Keratinocyte (primary cell): ENCODE results near the gene B3GLCT.

ENCODE experiments used
- CTCF ChIP-seq, 3 experiments: IDR thresholded peaks in 1 of 3; conservative IDR thresholded peaks in 1 of 3; optimal IDR thresholded peaks in 1 of 3; 2 replicates in 2 of 3; 3 replicates in 1 of 3; pipeline versions ENCODE3 to v1.5.1; 2011; ENCODE audit warnings: low read length in 3 of 3, mild to moderate bottlenecking in 3 of 3, moderate library complexity in 2 of 3, control low read depth in 1 of 3, inconsistent platforms in 1 of 3; ENCODE audit not compliant: insufficient read depth in 2 of 3; ENCODE audit errors: extremely low read depth in 1 of 3
- EZH2 ChIP-seq: IDR thresholded peaks from one replicate; pipeline ENCODE4 v1.6.1; 2012; ENCODE audit warnings: inconsistent platforms, mild to moderate bottlenecking, low read length, moderate library complexity

GRCh38 chr13:31192306-31192705, 7.5 kb upstream of the B3GLCT start:
- TF ChIP-seq CTCF (optimal IDR thresholded peaks at IDR 0.05 in 1 of 3, IDR thresholded peaks at IDR 0.05 in 1 of 3, conservative IDR thresholded peaks at IDR 0.05 in 1 of 3; ENCODE audit: extremely low read depth in 1 of 3, insufficient read depth in 2 of 3, low read length in 3 of 3), result no peak
- no peak for TF ChIP-seq EZH2
